Upper lobe of left lung (tissue), 6 donors: Measurements from ENCODE around the gene PYHIN1. TPM values are rescaled to one million over a fixed set of nuclear protein-coding genes. Genes with fewer than 3 reads are reported as not detected.

Source experiments
- ATAC-seq, 2 donors: fragments of 200-7000 bp; cut with Tn5 transposase; one replicate each; pipeline ENCODE4 v1.9.1; 2022; ENCODE audit warnings: mild to moderate bottlenecking in 2 of 2, moderate library complexity in 2 of 2; ENCODE audit not compliant: low FRiP score in 2 of 2
- DNase-seq, 2 donors: peaks; one replicate each; pipeline ENCODE4 v3.0.0-alpha.2; 2019 to 2020
- H3K27ac ChIP-seq, 4 donors: fragments of 200-600 bp; sonication (generic); one replicate each; pipeline ENCODE4 v1.5.1; 2016 to 2019
- H3K27me3 ChIP-seq, 4 donors: fragments of 200-600 bp; sonication (generic); one replicate each; pipeline ENCODE4 v1.5.1; 2017 to 2019
- H3K36me3 ChIP-seq, 4 donors: fragments of 200-600 bp; sonication (generic); one replicate each; pipeline ENCODE4 v1.5.1; 2016 to 2019
- H3K4me1 ChIP-seq, 4 donors: fragments of 200-600 bp; sonication (generic); one replicate each; pipeline ENCODE4 v1.5.1; 2018 to 2019
- H3K4me3 ChIP-seq, 4 donors: fragments of 200-600 bp; sonication (generic); one replicate each; pipeline ENCODE4 v1.5.1; 2017 to 2019; ENCODE audit warnings: mild to moderate bottlenecking in 2 of 4, moderate library complexity in 1 of 4
- H3K9me3 ChIP-seq, 4 donors: fragments of 200-600 bp; sonication (generic); one replicate each; pipeline ENCODE4 v1.5.1; 2018 to 2019
- EP300 ChIP-seq, 4 donors: sonication (generic); formaldehyde crosslinking; IDR thresholded peaks; one replicate each; pipeline ENCODE4 v1.5.1; 2017; ENCODE audit warnings: antibody characterized with exemption in 4 of 4, control low read depth in 2 of 4
- POLR2A ChIP-seq, 4 donors: fragments of 450-650 bp; IDR thresholded peaks; one replicate each; pipeline ENCODE4 v1.5.1; 2016 to 2017; ENCODE audit warnings: antibody characterized with exemption in 4 of 4, mild to moderate bottlenecking in 2 of 4
- POLR2AphosphoS5 ChIP-seq, 2 donors: sonication (generic); formaldehyde crosslinking; IDR thresholded peaks; one replicate each; pipeline ENCODE4 v1.5.1; 2017; ENCODE audit warnings: antibody characterized with exemption in 2 of 2
- whole genome bisulfite sequencing, 2 donors: methylation state at CpG; one replicate each; pipeline ENCODE4 v1.1.5; 2017 to 2018; 5-methylcytosine and 5-hydroxymethylcytosine counted together
- total RNA-seq, 6 donors: library from RNA; depleted of rRNA in 4 of 6; stranded (reverse); fragments of >200 nt in 4 of 6; gene quantifications; one replicate each; pipeline versions ENCODE4 v1.1.0 to v1.2.1, GENCODE V29; 2016 to 2021
- TF ChIP-seq, protein P1 (sequence below), 6 experiments: fragments of 450-650 bp in 4 of 6; fragments of 200-600 bp in 2 of 6; sonication (generic) in 2 of 6; IDR thresholded peaks; one replicate each; pipeline ENCODE4 v1.5.1; 2016 to 2019; ENCODE audit warnings: antibody characterized with exemption in 6 of 6
- donor health status: DM: no; HTN: no; CAD: no; lungs with moderate emphysema.
- donor health status: DM: no; HTN: yes; CAD: no; lungs with severe emphysema.

PYHIN1 gene
- total RNA-seq, 6 donors from 2014 or later = 1.8 to 14.2 (median 5.6) TPM

DNA sequence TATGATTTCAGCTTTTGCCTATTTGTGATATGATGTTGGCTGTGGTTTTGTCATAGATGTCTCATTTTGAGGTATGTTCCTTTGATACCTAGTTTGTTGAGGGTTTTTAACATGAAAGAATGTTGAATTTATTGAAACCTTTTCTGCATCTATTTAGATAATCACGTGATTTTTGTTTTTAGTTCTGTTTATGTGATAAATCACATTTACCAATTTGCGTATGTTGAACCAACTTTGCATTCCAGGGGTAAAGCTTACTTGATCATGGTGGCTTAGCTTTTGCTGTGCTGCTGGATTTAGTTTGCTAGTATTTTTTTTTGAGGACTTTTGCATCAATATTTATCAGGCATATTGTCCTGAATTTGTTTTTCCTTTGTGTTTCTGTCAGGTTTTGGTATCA lies 51.9 kb downstream of the PYHIN1 start:
- Histone ChIP-seq H3K4me3 (no peak overlapping the region), H3K4me1 (no peaks in the 10 kb centered on the region), H3K9me3 (peaks cover 0 to 4% (median 0%) of the 10 kb centered on the region in 4 donors), H3K36me3 (no peaks in the 10 kb centered on the region), H3K27me3 (no peaks in the 10 kb centered on the region), H3K27ac (no peak overlapping the region)
- no peak for ATAC-seq
- no peak for DNase-seq
- 82 to 83% methylated on average over 2 of the region's 2 CpGs for WGBS, 2 donors
- no peak for TF ChIP-seq EP300 (IDR thresholded peaks at IDR 0.05)
- no peak for TF ChIP-seq POLR2A (IDR thresholded peaks at IDR 0.05)
- TF ChIP-seq POLR2AphosphoS5 (IDR thresholded peaks at IDR 0.05) = no peak
- TF ChIP-seq, protein P1, sequence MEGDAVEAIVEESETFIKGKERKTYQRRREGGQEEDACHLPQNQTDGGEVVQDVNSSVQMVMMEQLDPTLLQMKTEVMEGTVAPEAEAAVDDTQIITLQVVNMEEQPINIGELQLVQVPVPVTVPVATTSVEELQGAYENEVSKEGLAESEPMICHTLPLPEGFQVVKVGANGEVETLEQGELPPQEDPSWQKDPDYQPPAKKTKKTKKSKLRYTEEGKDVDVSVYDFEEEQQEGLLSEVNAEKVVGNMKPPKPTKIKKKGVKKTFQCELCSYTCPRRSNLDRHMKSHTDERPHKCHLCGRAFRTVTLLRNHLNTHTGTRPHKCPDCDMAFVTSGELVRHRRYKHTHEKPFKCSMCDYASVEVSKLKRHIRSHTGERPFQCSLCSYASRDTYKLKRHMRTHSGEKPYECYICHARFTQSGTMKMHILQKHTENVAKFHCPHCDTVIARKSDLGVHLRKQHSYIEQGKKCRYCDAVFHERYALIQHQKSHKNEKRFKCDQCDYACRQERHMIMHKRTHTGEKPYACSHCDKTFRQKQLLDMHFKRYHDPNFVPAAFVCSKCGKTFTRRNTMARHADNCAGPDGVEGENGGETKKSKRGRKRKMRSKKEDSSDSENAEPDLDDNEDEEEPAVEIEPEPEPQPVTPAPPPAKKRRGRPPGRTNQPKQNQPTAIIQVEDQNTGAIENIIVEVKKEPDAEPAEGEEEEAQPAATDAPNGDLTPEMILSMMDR (IDR thresholded peaks at IDR 0.05) = no peak

DNA sequence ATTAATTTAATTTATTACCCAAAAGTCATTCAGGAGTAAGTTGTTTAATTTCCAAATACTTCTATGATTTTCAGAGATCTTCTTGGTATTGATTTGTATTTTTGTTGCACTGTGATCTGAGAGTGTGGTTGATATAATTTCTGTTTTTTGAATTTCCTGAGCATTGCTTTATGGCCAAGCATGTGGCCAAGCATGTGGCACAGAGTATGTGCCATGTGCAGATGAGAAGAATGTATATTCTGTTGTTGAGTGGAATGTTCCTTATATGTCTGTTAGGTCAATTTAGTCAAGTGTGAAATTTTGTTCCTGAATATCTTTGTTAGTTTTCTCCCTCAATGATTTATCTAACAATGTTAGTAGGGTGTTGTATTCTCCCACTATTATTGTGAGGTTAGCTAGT lies 53.0 kb downstream of the PYHIN1 start:
- Histone ChIP-seq H3K4me3 (no peak overlapping the region), H3K36me3 (no peaks in the 10 kb centered on the region), H3K9me3 (peaks cover 0 to 4% (median 0%) of the 10 kb centered on the region in 4 donors), H3K27me3 (no peaks in the 10 kb centered on the region), H3K27ac (no peak overlapping the region), H3K4me1 (no peaks in the 10 kb centered on the region)
- TF ChIP-seq POLR2A (IDR thresholded peaks at IDR 0.05) (no peak), POLR2AphosphoS5 (IDR thresholded peaks at IDR 0.05) (no peak), EP300 (IDR thresholded peaks at IDR 0.05) (no peak)
- TF ChIP-seq, protein P1 (IDR thresholded peaks at IDR 0.05) = no peak
- DNase-seq (no peak), ATAC-seq (no peak)

DNA sequence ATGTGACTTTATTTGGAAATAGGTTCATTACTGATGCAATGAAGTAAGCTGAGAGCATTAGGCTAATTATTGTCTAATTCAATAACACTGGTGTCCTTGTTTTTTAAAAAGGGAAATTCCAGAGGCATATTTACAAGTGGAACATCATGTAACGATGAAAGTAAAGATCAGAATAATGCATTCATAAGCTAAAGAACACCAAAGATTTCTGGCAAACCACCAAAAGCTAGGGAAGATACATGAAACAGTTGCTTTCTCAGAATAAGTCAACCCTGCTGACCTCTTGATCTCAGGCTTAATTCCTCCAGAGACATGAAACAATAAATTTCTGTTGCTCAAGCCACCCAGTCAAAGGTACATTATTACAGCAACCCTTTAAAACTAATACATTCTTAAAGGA lies 58.1 kb downstream of the PYHIN1 start:
- H3K9me3 ChIP-seq = no peaks in the 10 kb centered on the region
- DNase-seq (no peak), ATAC-seq (no peak)
- no peak for TF ChIP-seq POLR2AphosphoS5 (IDR thresholded peaks at IDR 0.05)
- TF ChIP-seq, protein P1 (IDR thresholded peaks at IDR 0.05) = no peak
- no peak for TF ChIP-seq EP300 (IDR thresholded peaks at IDR 0.05)
- TF ChIP-seq POLR2A (IDR thresholded peaks at IDR 0.05) = no peak
- H3K27me3 ChIP-seq = no peaks in the 10 kb centered on the region
- H3K4me3 ChIP-seq = no peak overlapping the region
- no peaks in the 10 kb centered on the region for H3K4me1 ChIP-seq
- H3K27ac ChIP-seq = no peak overlapping the region
- 62 to 69% methylated on average over 1 of the region's 1 CpG for WGBS, 2 donors
- H3K36me3 ChIP-seq = no peaks in the 10 kb centered on the region

DNA sequence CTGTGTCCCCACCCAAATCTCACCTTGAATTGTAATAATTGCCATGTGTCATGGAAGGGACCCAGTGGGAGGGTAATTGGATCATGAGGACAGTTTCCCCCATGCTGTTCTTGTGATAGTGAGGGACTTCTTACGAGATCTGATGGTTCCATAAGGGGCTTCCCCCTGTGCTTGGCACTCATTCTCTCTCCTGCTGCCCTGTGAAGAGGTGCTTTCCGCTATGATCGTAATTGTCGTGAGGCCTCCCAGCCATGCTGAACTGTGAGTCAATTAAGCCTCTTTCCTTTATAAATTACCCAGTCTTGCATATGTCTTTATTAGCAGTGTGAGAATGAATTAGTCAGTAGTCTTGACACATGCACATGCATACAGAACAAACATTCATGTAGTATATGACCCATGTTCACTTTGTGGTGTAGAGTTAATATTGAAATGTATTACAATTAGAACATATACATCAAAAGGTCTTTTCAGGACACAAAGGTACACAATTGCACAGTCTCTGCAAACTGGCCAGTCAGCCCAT lies 61.5 kb downstream of the PYHIN1 start:
- no peak for DNase-seq
- H3K4me3 ChIP-seq = no peak overlapping the region
- no peak for ATAC-seq
- H3K27ac ChIP-seq = no peak overlapping the region
- H3K27me3 ChIP-seq = no peaks in the 10 kb centered on the region
- 88 to 92% methylated on average over 3 to 4 of the region's 4 CpGs for WGBS, 2 donors
- H3K36me3 ChIP-seq = no peaks in the 10 kb centered on the region
- no peaks in the 10 kb centered on the region for H3K4me1 ChIP-seq
- TF ChIP-seq POLR2A (IDR thresholded peaks at IDR 0.05) (no peak), EP300 (IDR thresholded peaks at IDR 0.05) (no peak), POLR2AphosphoS5 (IDR thresholded peaks at IDR 0.05) (no peak)
- TF ChIP-seq, protein P1 (IDR thresholded peaks at IDR 0.05) = no peak
- no peaks in the 10 kb centered on the region for H3K9me3 ChIP-seq

DNA sequence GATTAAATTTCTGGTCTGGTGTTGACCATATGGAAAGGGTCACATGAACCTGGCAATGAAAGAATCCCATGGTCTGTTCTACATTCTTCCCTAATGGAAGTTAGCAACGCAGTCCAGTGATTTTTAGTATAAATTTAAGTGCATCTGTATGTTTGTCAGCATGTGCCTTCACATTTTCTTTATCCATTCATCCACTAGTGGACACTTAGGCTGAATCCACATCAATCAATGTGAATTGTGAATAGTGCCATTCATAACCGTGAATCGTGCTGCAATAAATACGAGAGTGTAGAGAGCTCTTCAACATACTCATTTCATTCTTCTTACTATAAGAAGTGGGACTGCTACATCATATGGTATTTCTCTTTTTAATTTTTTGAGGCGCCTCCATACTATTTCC lies 65.6 kb downstream of the PYHIN1 start:
- H3K27ac ChIP-seq = no peak overlapping the region
- H3K27me3 ChIP-seq = no peaks in the 10 kb centered on the region
- H3K9me3 ChIP-seq = no peaks in the 10 kb centered on the region
- TF ChIP-seq POLR2A (IDR thresholded peaks at IDR 0.05) = no peak
- no peak for TF ChIP-seq EP300 (IDR thresholded peaks at IDR 0.05)
- H3K4me3 ChIP-seq = no peak overlapping the region
- DNase-seq (no peak), ATAC-seq (no peak)
- H3K4me1 ChIP-seq = peaks cover 10 to 25% (median 15%) of the 10 kb centered on the region in 4 donors
- no peaks in the 10 kb centered on the region for H3K36me3 ChIP-seq
- 62 to 67% methylated on average over 5 of the region's 5 CpGs for WGBS, 2 donors
